Osteoblast (primary cell): ENCODE results near the gene PDXK. TPM values are rescaled to one million over a fixed set of nuclear protein-coding genes. Genes with fewer than 3 reads are reported as not detected.

Source experiments
- DNase-seq: peaks from one replicate; pipeline ENCODE4 v3.0.0; 2011; ENCODE audit warnings: low spot score, mixed read lengths; ENCODE audit not compliant: insufficient read length; ENCODE audit errors: missing footprints
- H2AFZ ChIP-seq: 2 replicates; pipeline ENCODE4 v1.6.0; 2011; ENCODE audit warnings: mild to moderate bottlenecking, low read length
- H3K27ac ChIP-seq: 2 replicates; pipeline ENCODE4 v1.5.1; 2011; ENCODE audit warnings: mild to moderate bottlenecking, low read depth, low read length, moderate library complexity
- H3K27me3 ChIP-seq: 2 replicates; pipeline ENCODE4 v1.6.0; 2012; ENCODE audit warnings: mild to moderate bottlenecking, control low read depth, inconsistent platforms, low read length, moderate library complexity; ENCODE audit not compliant: insufficient read depth
- H3K36me3 ChIP-seq: 2 replicates; pipeline ENCODE4 v1.5.1; 2011; ENCODE audit warnings: mild to moderate bottlenecking, low read length, control low read depth, moderate library complexity; ENCODE audit not compliant: insufficient read depth
- H3K4me1 ChIP-seq: 2 replicates; pipeline ENCODE4 v1.5.1; 2011; ENCODE audit warnings: mild to moderate bottlenecking, low read length, control low read depth, moderate library complexity; ENCODE audit not compliant: insufficient read depth
- H3K4me2 ChIP-seq: 2 replicates; pipeline ENCODE4 v1.6.0; 2011; ENCODE audit warnings: mild to moderate bottlenecking, low read length; ENCODE audit not compliant: insufficient read depth
- H3K4me3 ChIP-seq: fragments of 200-600 bp; sonication (generic); 3 replicates; pipeline ENCODE4 v1.5.1; 2012; ENCODE audit warnings: mild to moderate bottlenecking, low read length, inconsistent platforms; ENCODE audit not compliant: insufficient read depth
- H3K79me2 ChIP-seq: 2 replicates; pipeline ENCODE4 v1.6.0; 2012; ENCODE audit warnings: mild to moderate bottlenecking, low read length, control low read depth, inconsistent platforms; ENCODE audit not compliant: insufficient read depth
- H3K9me3 ChIP-seq: 2 replicates; pipeline ENCODE4 v1.5.1; 2011; ENCODE audit warnings: low read depth, low read length, control low read depth
- H4K20me1 ChIP-seq: 2 replicates; pipeline ENCODE4 v1.6.0; 2012; ENCODE audit warnings: mild to moderate bottlenecking, low read length, control low read depth; ENCODE audit not compliant: insufficient read depth
- CTCF ChIP-seq: IDR thresholded peaks from 2 replicates; pipeline ENCODE4 v1.5.1; 2011; ENCODE audit warnings: mild to moderate bottlenecking, low read depth, low read length, moderate library complexity; ENCODE audit errors: extremely low read depth
- total RNA-seq: library from RNA; depleted of rRNA; stranded (reverse); fragments of >200 nt; gene quantifications from 2 replicates; pipeline ENCODE4 v1.2.3, GENCODE V29; 2012

PDXK gene
- total RNA-seq, 1 donor = 89.4 TPM

- peak overlapping the region; percentile 61 for H3K4me2 ChIP-seq
- peaks cover 74% of the 10 kb centered on the region for H3K79me2 ChIP-seq
- H3K36me3 ChIP-seq = peaks cover 5% of the 10 kb centered on the region
- peak overlapping the region; percentile 64 for H3K27ac ChIP-seq
- peak; percentile 77 for DNase-seq
- H3K9me3 ChIP-seq = no peaks in the 10 kb centered on the region
- H2AFZ ChIP-seq = no peak overlapping the region
- H3K4me3 ChIP-seq = no peak overlapping the region
- H3K27me3 ChIP-seq = no peaks in the 10 kb centered on the region
- peaks cover 28% of the 10 kb centered on the region for H3K4me1 ChIP-seq
- peaks cover 58% of the 10 kb centered on the region for H4K20me1 ChIP-seq
- no peak for TF ChIP-seq CTCF
Observed at GRCh38 chr21:43734131-43734927, 15.4 kb downstream of the PDXK start.

- Histone ChIP-seq H4K20me1 (peaks cover 58% of the 10 kb centered on the region), H3K4me1 (peaks cover 28% of the 10 kb centered on the region), H3K4me3 (no peak overlapping the region), H3K4me2 (peak overlapping the region; percentile 61), H3K36me3 (peaks cover 5% of the 10 kb centered on the region), H2AFZ (no peak overlapping the region), H3K9me3 (no peaks in the 10 kb centered on the region), H3K79me2 (peaks cover 69% of the 10 kb centered on the region), H3K27me3 (no peaks in the 10 kb centered on the region), H3K27ac (peak overlapping the region; percentile 64)
- TF ChIP-seq CTCF = no peak
- peak; percentile 95 for DNase-seq
Observed at GRCh38 chr21:43734928-43735229, 15.9 kb downstream of the PDXK start.

- Histone ChIP-seq H3K4me1 (peaks cover 28% of the 10 kb centered on the region), H3K27me3 (no peaks in the 10 kb centered on the region), H3K4me3 (no peak overlapping the region), H2AFZ (no peak overlapping the region), H3K27ac (peak overlapping the region; percentile 63), H3K79me2 (peaks cover 63% of the 10 kb centered on the region), H3K4me2 (peak overlapping the region; percentile 61), H3K36me3 (peaks cover 5% of the 10 kb centered on the region), H4K20me1 (peaks cover 61% of the 10 kb centered on the region), H3K9me3 (no peaks in the 10 kb centered on the region)
- no peak for TF ChIP-seq CTCF
- DNase-seq = peak; percentile 69
Observed at GRCh38 chr21:43735236-43736091, 16.5 kb downstream of the PDXK start.

GRCh38 chr21:43736224-43736883, 17.4 kb downstream of the PDXK start:
- Histone ChIP-seq H4K20me1 (peaks cover 60% of the 10 kb centered on the region), H3K27ac (no peak overlapping the region), H3K27me3 (no peaks in the 10 kb centered on the region), H3K79me2 (peaks cover 55% of the 10 kb centered on the region), H3K4me1 (peaks cover 28% of the 10 kb centered on the region), H2AFZ (no peak overlapping the region), H3K36me3 (peaks cover 5% of the 10 kb centered on the region), H3K9me3 (no peaks in the 10 kb centered on the region), H3K4me3 (no peak overlapping the region), H3K4me2 (no peak overlapping the region)
- TF ChIP-seq CTCF = no peak
- DNase-seq = peak; percentile 73
